Testis (tissue), 3 donors: ENCODE results near the gene GUCY1A1. TPM values are rescaled to one million over a fixed set of nuclear protein-coding genes. Genes with fewer than 3 reads are reported as not detected.
A peak's percentile ranks its signal among the peaks of the same experiment; 100 is the strongest.

ENCODE experiments used
- DNase-seq: peaks from one replicate; pipeline ENCODE4 v3.0.0-alpha.2; 2019
- H3K27ac ChIP-seq, 2 donors: fragments of 200-600 bp; sonication (generic); one replicate each; pipeline ENCODE4 v1.5.1; 2019
- H3K27me3 ChIP-seq: fragments of 200-600 bp; sonication (generic); one replicate; pipeline ENCODE4 v1.5.1; 2019
- H3K36me3 ChIP-seq: fragments of 200-600 bp; sonication (generic); one replicate; pipeline ENCODE4 v1.5.1; 2017; ENCODE audit warnings: low read depth; ENCODE audit errors: missing control alignments
- H3K4me1 ChIP-seq: fragments of 200-600 bp; sonication (generic); one replicate; pipeline ENCODE4 v1.5.1; 2019
- H3K4me3 ChIP-seq, 2 donors: fragments of 200-600 bp; sonication (generic); one replicate each; pipeline ENCODE4 v1.5.1; 2017 to 2019
- H3K9me3 ChIP-seq: fragments of 200-600 bp; sonication (generic); one replicate; pipeline ENCODE4 v1.5.1; 2017
- CTCF ChIP-seq, 3 experiments: fragments of 450-650 bp in 2 of 3; fragments of 200-600 bp in 1 of 3; sonication (generic) in 1 of 3; IDR thresholded peaks; one replicate each; pipeline ENCODE4 v1.5.1; 2016 to 2019; ENCODE audit warnings: antibody characterized with exemption in 3 of 3, mild to moderate bottlenecking in 2 of 3, moderate library complexity in 1 of 3
- POLR2A ChIP-seq: fragments of 450-650 bp; IDR thresholded peaks from one replicate; pipeline ENCODE4 v1.6.1; 2017; ENCODE audit warnings: antibody characterized with exemption, mild to moderate bottlenecking, moderate library complexity
- WGBS, 2 donors: methylation state at CpG; one replicate each; pipeline ENCODE4 v1.1.5; 2018; 5-methylcytosine and 5-hydroxymethylcytosine counted together
- intact Hi-C: fragments of 100-400 bp; cut with DNase I; formaldehyde crosslinking; loops from one replicate; pipeline ENCODE4 v1.15.1; 2023; ENCODE audit warnings: low total_unique reads
- polyA plus RNA-seq: library from polyadenylated mRNA; stranded (reverse); fragments of 350-450 nt; fragmentation: Illumina TruSeq; extraction: RNeasy Lipid Tissue Mini Kit (QIAGEN cat#74804); gene quantifications from one replicate; pipeline ENCODE4 v1.2.3, GENCODE V29; 2014; ENCODE audit warnings: low read depth, low replicate concordance; ENCODE audit not compliant: insufficient read depth
- total RNA-seq, 2 donors: library from RNA; depleted of rRNA; stranded (reverse); fragments of >200 nt; gene quantifications; one replicate each; pipeline ENCODE4 v1.2.3, GENCODE V29; 2016

The GUCY1A1 gene
- total and polyA plus RNA-seq, 3 donors from 2014 or later, result 2.5 to 4.6 (median 4.5) TPM

DNA sequence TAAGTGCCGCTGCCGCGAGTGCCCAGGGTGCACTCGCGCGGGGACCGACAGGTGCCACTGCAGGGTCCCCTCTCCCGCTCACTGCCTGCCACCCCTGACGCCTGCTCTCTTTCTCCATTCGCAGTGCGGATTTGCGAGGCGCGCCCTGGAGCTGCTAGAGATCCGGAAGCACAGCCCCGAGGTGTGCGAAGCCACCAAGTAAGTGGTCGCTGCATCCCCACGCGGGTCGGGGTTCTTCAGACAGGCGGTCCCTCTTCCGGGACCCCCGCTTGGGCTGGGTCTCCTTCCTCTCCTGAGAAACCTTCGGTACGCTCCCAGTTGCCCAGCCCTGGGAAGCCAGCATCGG is 547 bp downstream of the GUCY1A1 start:
- intact Hi-C loops, result no loop called here
- H3K9me3 ChIP-seq, result no peaks in the 10 kb centered on the region
- H3K4me3 ChIP-seq, result peak overlapping the region; percentile 44 to 63
- no peak for TF ChIP-seq CTCF (IDR thresholded peaks at IDR 0.05)
- TF ChIP-seq POLR2A, result no peak
- no peaks in the 10 kb centered on the region for H3K36me3 ChIP-seq
- DNase-seq, result peak; percentile 31
- WGBS, 2 donors, result 1% methylated on average over 21 to 27 of the region's 27 CpGs
- H3K27me3 ChIP-seq, result no peaks in the 10 kb centered on the region
- no peaks in the 10 kb centered on the region for H3K4me1 ChIP-seq
- no peak overlapping the region for H3K27ac ChIP-seq

DNA sequence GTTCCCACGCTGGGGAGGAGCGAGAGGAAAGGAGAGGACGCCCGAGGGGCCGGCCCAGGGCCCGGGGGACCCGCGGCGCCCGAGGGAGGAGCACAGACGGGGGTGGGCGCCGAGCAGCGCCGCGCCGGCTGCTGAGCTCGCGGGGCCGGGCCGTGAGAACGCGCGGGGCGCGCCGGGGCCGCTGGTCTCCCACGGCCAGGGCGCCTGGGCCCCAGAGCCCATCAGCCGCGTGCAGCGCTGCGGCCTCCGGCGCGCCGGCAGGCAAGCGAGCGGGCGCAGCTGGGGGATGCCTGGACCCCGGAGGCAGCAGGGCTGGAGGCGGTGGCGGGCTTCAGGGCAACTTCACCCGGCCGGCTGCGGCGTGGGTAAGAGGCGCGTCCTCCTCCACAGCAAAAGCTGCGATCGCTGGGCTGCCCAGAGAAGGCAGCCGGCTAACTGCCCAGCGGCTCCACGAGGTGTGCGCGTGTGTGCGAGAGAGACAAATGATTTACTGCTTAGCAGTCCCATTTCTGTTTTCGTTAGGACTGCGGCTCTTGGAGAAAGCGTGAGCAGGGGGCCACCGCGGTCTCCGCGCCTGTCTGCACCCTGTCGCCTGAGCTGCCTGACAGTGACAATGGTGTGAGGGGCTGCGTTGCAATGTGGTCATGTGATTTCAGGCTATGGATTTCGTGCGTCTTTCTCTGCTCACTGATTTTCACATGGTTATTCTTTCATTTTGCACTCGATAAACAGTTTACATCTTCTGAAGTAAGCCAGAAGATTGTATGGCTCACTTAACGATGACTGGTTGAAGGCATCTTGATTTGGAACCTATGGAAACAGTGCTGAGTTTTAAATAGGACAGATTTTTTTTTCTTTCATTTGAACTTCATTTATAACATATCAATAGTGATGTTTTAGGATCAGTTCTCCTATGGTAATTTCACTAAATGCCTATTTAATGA is 1.2 kb downstream of the GUCY1A1 start:
- 2 to 5% methylated on average over 5 to 50 of the region's 71 CpGs for WGBS, 2 donors
- intact Hi-C loops, result no loop called here
- TF ChIP-seq CTCF (IDR thresholded peaks at IDR 0.05), result no peak
- no peak for TF ChIP-seq POLR2A

GRCh38 chr4:155668707-155669220 is 2.1 kb downstream of the GUCY1A1 start:
- DNase-seq, result no peak
- intact Hi-C loops, result no loop called here
- 48 to 49% methylated on average over 9 of the region's 9 CpGs for WGBS, 2 donors
- Histone ChIP-seq H3K4me3 (peak overlapping the region in 1 of 2 donors; percentile 63), H3K9me3 (no peaks in the 10 kb centered on the region), H3K27ac (no peak overlapping the region), H3K36me3 (no peaks in the 10 kb centered on the region), H3K4me1 (no peaks in the 10 kb centered on the region), H3K27me3 (no peaks in the 10 kb centered on the region)
- no peak for TF ChIP-seq CTCF (IDR thresholded peaks at IDR 0.05)
- TF ChIP-seq POLR2A, result no peak

More for the DNA sequence above, 1.2 kb downstream of the GUCY1A1 start:
- peak; percentile 46 for DNase-seq
- Histone ChIP-seq H3K9me3 (no peaks in the 10 kb centered on the region), H3K27me3 (no peaks in the 10 kb centered on the region), H3K4me3 (peak overlapping the region; percentile 44 to 63), H3K36me3 (no peaks in the 10 kb centered on the region), H3K27ac (no peak overlapping the region), H3K4me1 (no peaks in the 10 kb centered on the region)

DNA sequence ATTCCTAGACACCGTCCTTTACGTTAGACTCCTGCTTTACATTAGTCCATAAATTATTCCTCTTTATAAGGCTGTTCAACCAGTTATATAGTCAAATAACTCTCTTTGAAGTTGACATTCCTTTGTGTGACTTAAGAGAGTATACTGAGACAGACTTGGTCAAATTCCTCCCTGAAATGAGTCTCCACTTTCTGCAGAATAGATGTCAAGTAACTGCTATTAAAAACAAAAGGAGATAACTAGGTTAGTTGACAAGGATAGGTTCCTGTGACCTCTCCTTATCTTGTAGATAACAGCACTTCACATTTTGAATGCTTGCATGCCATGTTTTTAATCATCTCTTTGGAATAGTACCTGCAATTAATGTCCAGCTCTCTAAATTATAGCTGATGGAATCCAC is 5.7 kb downstream of the GUCY1A1 start:
- no peaks in the 10 kb centered on the region for H3K9me3 ChIP-seq
- no peak overlapping the region for H3K4me3 ChIP-seq
- no peaks in the 10 kb centered on the region for H3K27me3 ChIP-seq
- intact Hi-C loops, result no loop called here
- DNase-seq, result no peak
- no peaks in the 10 kb centered on the region for H3K4me1 ChIP-seq
- no peaks in the 10 kb centered on the region for H3K36me3 ChIP-seq
- 87 to 90% methylated on average over 2 of the region's 2 CpGs for WGBS, 2 donors
- H3K27ac ChIP-seq, result no peak overlapping the region
- TF ChIP-seq POLR2A (no peak), CTCF (IDR thresholded peaks at IDR 0.05) (no peak)
